Caco-2 (cell line): ENCODE measurements around the gene FAM187B. TPM values are rescaled to one million over a fixed set of nuclear protein-coding genes. Genes with fewer than 3 reads are reported as not detected.
A peak's percentile ranks its signal among the peaks of the same experiment; 100 is the strongest.

Source experiments
- BruUV-seq: library from RNA; stranded (reverse); fragments of 400-500 nt; replicated peaks from 2 replicates; lab custom pipeline; 2021; lab: Mats Ljungman, UMichigan
- CTCF ChIA-PET: fragments of 300-600 bp; sonication (Branson Sonifier 250); formaldehyde crosslinking; loops from one replicate; lab custom pipeline; 2022; ENCODE audit warnings: antibody characterized with exemption; lab: Charles Lee
- POLR2A ChIA-PET: fragments of 300-600 bp; sonication (Branson Sonifier 250); formaldehyde crosslinking; loops from one replicate; lab custom pipeline; 2022; ENCODE audit warnings: antibody characterized with exemption; lab: Charles Lee
- DNase-seq, 2 experiments: peaks; one replicate each; pipeline versions ENCODE4 v3.0.0 to v3.0.0-alpha.2; 2020 to 2022
- H3K27me3 ChIP-seq: replicated peaks from 2 replicates; pipeline ENCODE4 v1.6.0; 2011; ENCODE audit warnings: low read length; ENCODE audit not compliant: control insufficient read depth, insufficient read depth
- H3K36me3 ChIP-seq: 2 replicates; pipeline ENCODE4 v1.5.1; 2011; ENCODE audit warnings: low read length; ENCODE audit not compliant: control insufficient read depth, insufficient read depth
- H3K4me1 ChIP-seq: fragments of 250-450 bp; sonication (Bioruptor Pico); 2 replicates; pipeline ENCODE4 v1.5.1; 2020; ENCODE audit warnings: mild to moderate bottlenecking
- H3K4me3 ChIP-seq: 2 replicates; pipeline ENCODE4 v1.5.1; 2011; ENCODE audit warnings: low read depth, mild to moderate bottlenecking, control low read depth, low read length
- H3K9me3 ChIP-seq: fragments of 250-450 bp; sonication (Bioruptor Pico); 2 replicates; pipeline ENCODE4 v1.5.1; 2020; ENCODE audit warnings: mild to moderate bottlenecking, moderate library complexity
- H3K27ac Mint-ChIP-seq: one replicate; pipeline ENCODE4 v1.8.0; 2022; ENCODE audit warnings: mixed read lengths; ENCODE audit not compliant: unreplicated experiment
- H3K27me3 Mint-ChIP-seq: one replicate; pipeline ENCODE4 v1.8.0; 2022; ENCODE audit warnings: mixed read lengths; ENCODE audit not compliant: insufficient read depth, unreplicated experiment
- H3K36me3 Mint-ChIP-seq: one replicate; pipeline ENCODE4 v1.8.0; 2022; ENCODE audit warnings: mild to moderate bottlenecking, mixed read lengths; ENCODE audit not compliant: insufficient read depth, unreplicated experiment
- H3K4me1 Mint-ChIP-seq: one replicate; pipeline ENCODE4 v1.8.0; 2022; ENCODE audit warnings: low read depth, mixed read lengths; ENCODE audit not compliant: unreplicated experiment
- H3K4me3 Mint-ChIP-seq: one replicate; pipeline ENCODE4 v1.8.0; 2022; ENCODE audit warnings: mild to moderate bottlenecking, moderate library complexity, mixed read lengths; ENCODE audit not compliant: unreplicated experiment
- H3K9me3 Mint-ChIP-seq: one replicate; pipeline ENCODE4 v1.8.0; 2022; ENCODE audit warnings: mixed read lengths; ENCODE audit not compliant: unreplicated experiment
- intact Hi-C: fragments of 100-400 bp; cut with micrococcal nuclease; formaldehyde crosslinking; loops from one replicate; pipeline ENCODE4 v1.10.0; 2022; ENCODE audit not compliant: unreplicated experiment
- total RNA-seq: library from RNA; stranded (reverse); gene quantifications from 2 replicates; pipeline ENCODE4 v1.2.3, GENCODE V29; 2022
- TF ChIP-seq, protein P1 (sequence below), 2 experiments: fragments of 200-600 bp in 1 of 2; IDR thresholded peaks; 1 replicate in 1 of 2; 2 replicates in 1 of 2; pipeline versions ENCODE4 v1.5.1 to v1.8.0; 2011 to 2022; ENCODE audit warnings: antibody characterized with exemption in 1 of 2, control low read depth in 1 of 2, inconsistent platforms in 1 of 2, low read depth in 1 of 2, low read length in 1 of 2, mild to moderate bottlenecking in 1 of 2, moderate library complexity in 1 of 2; ENCODE audit not compliant: insufficient read depth in 1 of 2, severe bottlenecking in 1 of 2, unreplicated experiment in 1 of 2

Gene FAM187B
- total RNA-seq, 1 experiment from 2014 or later, result not detected

DNA sequence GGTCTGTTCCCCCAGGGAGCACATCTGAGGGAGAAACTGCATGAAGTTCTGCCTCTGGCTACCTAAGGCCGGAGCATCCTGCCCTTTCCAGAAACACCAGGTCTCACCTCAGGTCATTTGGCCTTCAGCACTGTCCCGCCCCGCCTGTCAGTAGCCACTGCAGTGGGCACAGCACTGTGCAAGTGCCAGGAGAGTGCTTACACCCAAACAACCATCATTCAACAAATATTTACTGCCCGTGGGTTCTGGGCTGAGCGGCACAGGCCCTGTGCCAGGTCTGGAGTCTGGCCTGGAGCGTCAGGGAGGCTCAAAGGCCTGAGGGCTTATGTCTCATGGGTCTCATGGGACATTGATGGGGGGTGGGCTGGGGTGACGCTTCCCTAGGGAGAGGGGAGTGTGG is 43.0 kb upstream of the FAM187B start:
- no peak overlapping the region for H3K4me3 ChIP-seq
- TF ChIP-seq, protein P1, sequence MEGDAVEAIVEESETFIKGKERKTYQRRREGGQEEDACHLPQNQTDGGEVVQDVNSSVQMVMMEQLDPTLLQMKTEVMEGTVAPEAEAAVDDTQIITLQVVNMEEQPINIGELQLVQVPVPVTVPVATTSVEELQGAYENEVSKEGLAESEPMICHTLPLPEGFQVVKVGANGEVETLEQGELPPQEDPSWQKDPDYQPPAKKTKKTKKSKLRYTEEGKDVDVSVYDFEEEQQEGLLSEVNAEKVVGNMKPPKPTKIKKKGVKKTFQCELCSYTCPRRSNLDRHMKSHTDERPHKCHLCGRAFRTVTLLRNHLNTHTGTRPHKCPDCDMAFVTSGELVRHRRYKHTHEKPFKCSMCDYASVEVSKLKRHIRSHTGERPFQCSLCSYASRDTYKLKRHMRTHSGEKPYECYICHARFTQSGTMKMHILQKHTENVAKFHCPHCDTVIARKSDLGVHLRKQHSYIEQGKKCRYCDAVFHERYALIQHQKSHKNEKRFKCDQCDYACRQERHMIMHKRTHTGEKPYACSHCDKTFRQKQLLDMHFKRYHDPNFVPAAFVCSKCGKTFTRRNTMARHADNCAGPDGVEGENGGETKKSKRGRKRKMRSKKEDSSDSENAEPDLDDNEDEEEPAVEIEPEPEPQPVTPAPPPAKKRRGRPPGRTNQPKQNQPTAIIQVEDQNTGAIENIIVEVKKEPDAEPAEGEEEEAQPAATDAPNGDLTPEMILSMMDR (IDR thresholded peaks at IDR 0.05; ENCODE audit: insufficient read depth in 1 of 2, low read depth in 1 of 2, low read length in 1 of 2, severe bottlenecking in 1 of 2, unreplicated experiment in 1 of 2), result no peak
- H3K36me3 ChIP-seq, result peaks cover 4% of the 10 kb centered on the region
- no TSS peak for BruUV-seq
- Mint-ChIP-seq H3K27me3 (no peaks in the 10 kb centered on the region), H3K36me3 (peaks cover 85% of the 10 kb centered on the region), H3K4me3 (no peak overlapping the region), H3K4me1 (no peaks in the 10 kb centered on the region), H3K27ac (no peak overlapping the region), H3K9me3 (no peaks in the 10 kb centered on the region)
- peaks cover 10% of the 10 kb centered on the region for H3K4me1 ChIP-seq
- H3K27me3 ChIP-seq, result no peaks in the 10 kb centered on the region
- intact Hi-C loops, result no loop called here
- POLR2A ChIA-PET, result no interaction called here
- H3K9me3 ChIP-seq, result no peaks in the 10 kb centered on the region
- CTCF ChIA-PET, result no interaction called here
- no peak for DNase-seq

DNA sequence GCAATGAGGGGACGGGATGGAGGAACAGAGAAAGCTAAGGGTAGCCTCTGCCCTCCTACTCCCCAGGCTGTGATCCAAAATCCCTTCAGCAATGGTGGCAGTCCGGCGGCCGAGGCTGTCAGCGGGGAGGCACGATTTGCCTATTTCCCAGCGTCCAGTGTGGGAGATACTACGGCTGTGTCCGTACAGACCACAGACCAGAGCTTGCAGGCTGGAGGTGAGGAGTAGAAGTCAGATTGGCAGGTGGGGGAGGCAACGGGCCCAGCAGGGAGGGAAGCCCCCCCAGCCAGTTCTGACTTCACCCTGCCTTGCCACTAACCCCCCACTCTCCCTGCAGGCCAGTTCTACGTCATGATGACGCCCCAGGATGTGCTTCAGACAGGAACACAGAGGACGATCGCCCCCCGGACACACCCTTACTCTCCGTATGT is 41.9 kb upstream of the FAM187B start:
- DNase-seq, result no peak
- TF ChIP-seq, protein P1 (IDR thresholded peaks at IDR 0.05; ENCODE audit: insufficient read depth in 1 of 2, low read depth in 1 of 2, low read length in 1 of 2, severe bottlenecking in 1 of 2, unreplicated experiment in 1 of 2), result no peak
- Histone ChIP-seq H3K4me3 (peak overlapping the region; percentile 61), H3K9me3 (no peaks in the 10 kb centered on the region), H3K36me3 (peaks cover 7% of the 10 kb centered on the region), H3K27me3 (no peaks in the 10 kb centered on the region), H3K4me1 (peaks cover 10% of the 10 kb centered on the region)
- H3K36me3 Mint-ChIP-seq, result peaks cover 86% of the 10 kb centered on the region
- CTCF ChIA-PET, result interaction anchor here (0.6 kb wide), 1 partner anchor 476 kb away, joined by 6 read pairs; no protein-coding TSS in a partner anchor
- H3K4me3 Mint-ChIP-seq, result peak overlapping the region; percentile 79
- H3K9me3 Mint-ChIP-seq, result no peaks in the 10 kb centered on the region
- H3K4me1 Mint-ChIP-seq, result no peaks in the 10 kb centered on the region
- intact Hi-C loops, result no loop called here
- no peak overlapping the region for H3K27ac Mint-ChIP-seq
- POLR2A ChIA-PET, result interaction anchor here (0.6 kb wide), 1 partner anchor 16 kb away, joined by 3 read pairs; no protein-coding TSS in a partner anchor
- BruUV-seq, result no TSS peak
- no peaks in the 10 kb centered on the region for H3K27me3 Mint-ChIP-seq

DNA sequence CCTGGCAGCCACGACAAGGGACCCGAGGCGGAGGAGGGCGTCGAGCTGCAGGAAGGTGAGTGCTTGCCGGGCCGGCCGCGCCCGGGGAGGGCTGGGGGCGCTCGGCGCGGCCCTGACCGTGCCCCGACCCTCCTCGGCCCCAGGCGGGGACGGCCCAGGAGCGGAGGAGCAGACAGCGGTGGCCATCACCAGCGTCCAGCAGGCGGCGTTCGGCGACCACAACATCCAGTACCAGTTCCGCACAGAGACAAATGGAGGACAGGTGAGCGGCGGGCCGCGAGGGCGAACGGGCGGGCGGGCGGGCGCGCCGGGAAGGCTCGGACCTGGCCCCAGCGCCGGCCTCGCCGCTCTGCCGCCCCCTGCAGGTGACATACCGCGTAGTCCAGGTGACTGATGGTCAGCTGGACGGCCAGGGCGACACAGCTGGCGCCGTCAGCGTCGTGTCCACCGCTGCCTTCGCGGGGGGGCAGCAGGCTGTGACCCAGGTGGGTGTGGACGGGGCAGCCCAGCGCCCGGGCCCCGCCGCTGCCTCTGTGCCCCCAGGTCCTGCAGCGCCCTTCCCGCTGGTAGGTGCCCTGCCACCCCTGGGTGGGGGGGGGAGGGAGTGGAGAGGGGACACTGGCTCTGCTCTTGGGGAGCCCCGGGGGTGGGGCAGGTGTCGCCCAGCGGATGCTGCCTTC is 41.0 kb upstream of the FAM187B start:
- peak overlapping the region; percentile 79 for H3K4me3 Mint-ChIP-seq
- Histone ChIP-seq H3K36me3 (peaks cover 7% of the 10 kb centered on the region), H3K9me3 (no peaks in the 10 kb centered on the region), H3K4me1 (peaks cover 10% of the 10 kb centered on the region), H3K4me3 (peak overlapping the region; percentile 61), H3K27me3 (no peaks in the 10 kb centered on the region)
- ChIA-PET POLR2A (interaction anchor here (1.0 kb wide), 1 partner anchor 18 kb away, joined by 3 read pairs; no protein-coding TSS in a partner anchor), CTCF (interaction anchor here (0.5 to 0.7 kb wide), 3 partner anchors 11 to 226 kb away, joined by 3 to 10 read pairs (median 3); no protein-coding TSS in a partner anchor)
- no peaks in the 10 kb centered on the region for H3K27me3 Mint-ChIP-seq
- no peaks in the 10 kb centered on the region for H3K4me1 Mint-ChIP-seq
- intact Hi-C loops, result loop anchor here (1.0 kb wide), 1 partner anchor 199 kb away; no protein-coding TSS in a partner anchor
- no peaks in the 10 kb centered on the region for H3K9me3 Mint-ChIP-seq
- DNase-seq, result peak; percentile 94 to 96
- TF ChIP-seq, protein P1 (IDR thresholded peaks at IDR 0.05; ENCODE audit: insufficient read depth in 1 of 2, low read depth in 1 of 2, low read length in 1 of 2, severe bottlenecking in 1 of 2, unreplicated experiment in 1 of 2), result peak; percentile 65 to 99
- no peak overlapping the region for H3K27ac Mint-ChIP-seq
- BruUV-seq, result no TSS peak
- H3K36me3 Mint-ChIP-seq, result peaks cover 86% of the 10 kb centered on the region
